IPS DF 4.7 (cell line): ENCODE measurements around the gene KRTAP21-2.
"Not testable (repeated sequence)": the region's sequence is repeated elsewhere in the genome, so short reads cannot be mapped to it uniquely, and the experiment has no call there.

Experiments
- DNase-seq: peaks from one replicate; pipeline ENCODE4 v3.0.0-alpha.2; 2013; ENCODE audit warnings: low spot score; ENCODE audit errors: extremely low read depth

Gene KRTAP21-2

GRCh38 chr21:30747159-30747558, at the start of gene KRTAP21-2:
Gene KRTAP21-2, minus strand, starts transcription at chr21:30747259. Its CDS starts 57 bp downstream, at chr21:30747202.
- DNase-seq = no peak

- no peak for DNase-seq
Measured at GRCh38 chr21:30793581-30794314, 46.7 kb upstream of the KRTAP21-2 start.

- DNase-seq = no peak
Measured at GRCh38 chr21:30779249-30779648, 32.2 kb upstream of the KRTAP21-2 start.

GRCh38 chr21:30769724-30770431, 22.8 kb upstream of the KRTAP21-2 start:
- DNase-seq = no peak

GRCh38 chr21:30760776-30761175, 13.7 kb upstream of the KRTAP21-2 start:
- DNase-seq = no peak

- no peak for DNase-seq
Measured at GRCh38 chr21:30758306-30758705, 11.2 kb upstream of the KRTAP21-2 start.

GRCh38 chr21:30755328-30755727, 8.3 kb upstream of the KRTAP21-2 start, which contains the start of gene KRTAP21-1:
Gene KRTAP21-1, minus strand, starts transcription at chr21:30755428. Its CDS starts 50 bp downstream, at chr21:30755378.
- not testable (repeated sequence) for DNase-seq

GRCh38 chr21:30740462-30740861, 6.6 kb downstream of the KRTAP21-2 start:
- no peak for DNase-seq

GRCh38 chr21:30733026-30733425, 14.0 kb downstream of the KRTAP21-2 start:
- DNase-seq = no peak

- no peak for DNase-seq
Measured at GRCh38 chr21:30726726-30727125, 20.3 kb downstream of the KRTAP21-2 start.

- no peak for DNase-seq
Measured at GRCh38 chr21:30719401-30719800, 27.7 kb downstream of the KRTAP21-2 start.

GRCh38 chr21:30718239-30718909, 28.7 kb downstream of the KRTAP21-2 start, which contains the start of gene KRTAP21-3:
Gene KRTAP21-3, minus strand, starts transcription at chr21:30718777. Its CDS starts 18 bp downstream, at chr21:30718759.
- no peak for DNase-seq

- no peak for DNase-seq
Measured at GRCh38 chr21:30717105-30717504, 30.0 kb downstream of the KRTAP21-2 start.

GRCh38 chr21:30714946-30715345, 32.1 kb downstream of the KRTAP21-2 start:
- no peak for DNase-seq

GRCh38 chr21:30714456-30714855, 32.6 kb downstream of the KRTAP21-2 start:
- DNase-seq = no peak

GRCh38 chr21:30713766-30714165, 33.3 kb downstream of the KRTAP21-2 start:
- no peak for DNase-seq

GRCh38 chr21:30710499-30710898, 36.6 kb downstream of the KRTAP21-2 start:
- no peak for DNase-seq

GRCh38 chr21:30707409-30707808, 39.6 kb downstream of the KRTAP21-2 start:
- DNase-seq = no peak
